Nucleus accumbens (tissue), 56 donors: ENCODE measurements around the gene C11orf86.
"Not testable (repeated sequence)": the region's sequence is repeated elsewhere in the genome, so short reads cannot be mapped to it uniquely, and the experiment has no call there.

Source experiments
- DNase-seq, 56 donors: peaks; one replicate each; lab custom pipeline; 2025; lab: John Stamatoyannopoulos, UW

The C11orf86 gene

DNA sequence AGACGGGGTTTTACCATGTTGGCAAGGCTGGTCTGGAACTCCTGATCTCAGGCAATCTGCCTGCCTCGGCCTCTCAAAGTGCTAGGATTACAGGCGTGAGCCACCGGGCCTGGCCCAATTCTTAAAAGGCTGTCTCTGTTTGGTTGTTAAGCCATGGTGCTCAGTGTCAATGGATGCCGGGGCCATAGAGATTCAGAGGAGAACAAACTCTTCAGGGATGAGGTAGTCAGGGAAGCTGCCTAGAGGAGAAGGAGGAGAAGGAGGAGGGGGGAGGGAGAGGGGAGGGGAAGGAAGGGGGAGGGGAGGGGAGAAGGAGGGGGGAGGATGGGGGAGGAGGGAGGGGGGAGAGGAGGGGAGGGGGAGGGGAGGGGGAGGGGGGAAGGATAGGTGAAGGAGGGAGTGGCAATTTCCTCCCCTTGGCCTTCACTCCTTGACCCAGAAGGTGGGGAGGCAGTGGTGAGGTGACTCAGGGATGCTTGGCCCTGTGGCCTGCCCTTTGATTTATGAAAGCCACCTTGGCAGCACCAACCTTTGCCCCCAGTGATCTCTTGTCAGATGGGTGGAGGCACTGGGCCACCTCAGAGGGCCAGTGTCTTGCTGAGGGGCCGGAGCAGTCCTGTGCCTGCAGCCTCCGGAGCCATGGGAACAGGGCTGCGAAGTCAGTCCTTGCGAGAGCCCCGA is at the start of gene C11orf86:
TSS of gene C11orf86 (plus strand) at position 581 of the 681 bp plus-strand sequence. CDS start at position 640, 59 bp downstream.
- no peak for DNase-seq

- no peak for DNase-seq
Observed at GRCh38 chr11:66929753-66930152, 45.4 kb upstream of the C11orf86 start.

DNA sequence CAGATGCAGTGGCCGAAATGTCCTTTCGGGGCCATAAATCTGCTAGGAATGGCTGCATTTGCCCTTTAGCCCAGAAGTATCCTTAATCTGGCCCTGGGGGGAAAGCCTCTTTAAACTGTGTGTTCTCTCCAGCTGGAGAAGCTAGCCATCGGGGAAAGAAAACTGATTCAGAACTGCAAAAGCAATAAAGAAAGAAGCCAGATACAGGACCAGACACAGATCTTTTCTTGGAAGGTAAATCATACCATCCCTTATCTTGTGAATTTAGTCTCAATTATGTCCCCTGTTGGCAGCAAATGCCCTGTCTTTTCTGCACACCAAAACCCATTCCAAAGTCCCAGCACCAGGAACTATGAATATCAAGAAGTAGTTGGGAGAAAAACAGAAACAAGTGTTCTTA is 42.6 kb upstream of the C11orf86 start:
- DNase-seq: no peak

- DNase-seq: no peak
Observed at GRCh38 chr11:66933531-66933930, 41.6 kb upstream of the C11orf86 start.

- no peak for DNase-seq
Observed at GRCh38 chr11:66934950-66935779, 39.9 kb upstream of the C11orf86 start.

DNA sequence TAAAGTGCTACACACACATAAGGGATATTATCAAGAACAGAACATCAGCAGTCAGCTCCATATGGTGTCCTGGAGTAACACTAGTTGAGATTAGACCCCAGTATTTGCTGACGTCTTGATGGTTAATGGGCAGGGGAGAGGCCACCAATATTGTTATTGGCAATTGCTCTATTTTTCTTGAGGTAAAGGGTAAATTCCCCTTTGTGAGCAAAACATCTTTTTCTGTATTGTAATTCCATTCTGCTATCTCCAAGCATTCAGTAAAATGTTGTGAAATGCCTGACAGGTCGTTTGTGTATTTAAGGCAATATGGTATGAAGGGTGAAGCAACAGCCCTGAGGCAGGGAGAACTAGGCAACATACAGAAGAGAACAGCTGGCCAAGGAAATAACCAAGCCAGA is 38.8 kb upstream of the C11orf86 start:
- DNase-seq: no peak

DNA sequence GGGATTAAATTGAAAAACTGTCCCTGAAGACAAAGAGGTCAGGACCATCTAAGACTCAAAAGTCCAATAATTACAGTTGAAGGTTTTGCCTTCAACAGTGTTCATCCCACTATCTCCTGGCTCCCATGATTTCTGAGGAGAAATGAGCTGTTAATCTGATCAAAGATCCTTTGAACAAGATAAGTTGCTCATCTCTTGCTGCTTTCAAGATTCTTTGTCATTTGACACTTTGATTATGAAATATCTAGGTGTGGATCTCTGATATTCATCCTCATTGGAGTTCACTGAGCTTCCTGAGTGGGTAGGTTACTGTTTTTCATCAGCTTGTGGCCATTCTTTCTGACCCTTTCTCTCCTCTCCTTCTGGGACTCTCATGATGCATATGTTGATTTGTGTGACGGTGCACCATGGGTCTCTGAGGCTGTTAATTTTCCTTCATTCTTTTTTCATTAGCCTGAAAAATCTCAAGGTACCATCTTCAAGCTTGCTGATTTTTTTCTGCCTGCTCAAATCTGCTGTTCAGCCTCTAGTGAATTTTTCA is 37.8 kb upstream of the C11orf86 start:
- DNase-seq: no peak

GRCh38 chr11:66938582-66939135 is 36.4 kb upstream of the C11orf86 start:
- no peak for DNase-seq

- peak in 34 of 56 donors; percentile 5 to 72 (median 24) for DNase-seq
Observed at GRCh38 chr11:66950112-66950535, 25.0 kb upstream of the C11orf86 start.

- no peak for DNase-seq
Observed at GRCh38 chr11:66951135-66951534, 24.0 kb upstream of the C11orf86 start.

GRCh38 chr11:66951927-66952337 is 23.2 kb upstream of the C11orf86 start:
- DNase-seq: peak in 1 of 56 donors; percentile 18

GRCh38 chr11:66953081-66953833 is 21.8 kb upstream of the C11orf86 start:
- DNase-seq: no peak

- peak in 34 of 56 donors; percentile 8 to 79 (median 28) for DNase-seq
Observed at GRCh38 chr11:66956689-66957290, 18.3 kb upstream of the C11orf86 start.

- peak in 1 of 56 donors; percentile 30 for DNase-seq
Observed at GRCh38 chr11:66957971-66958231, 17.2 kb upstream of the C11orf86 start.

DNA sequence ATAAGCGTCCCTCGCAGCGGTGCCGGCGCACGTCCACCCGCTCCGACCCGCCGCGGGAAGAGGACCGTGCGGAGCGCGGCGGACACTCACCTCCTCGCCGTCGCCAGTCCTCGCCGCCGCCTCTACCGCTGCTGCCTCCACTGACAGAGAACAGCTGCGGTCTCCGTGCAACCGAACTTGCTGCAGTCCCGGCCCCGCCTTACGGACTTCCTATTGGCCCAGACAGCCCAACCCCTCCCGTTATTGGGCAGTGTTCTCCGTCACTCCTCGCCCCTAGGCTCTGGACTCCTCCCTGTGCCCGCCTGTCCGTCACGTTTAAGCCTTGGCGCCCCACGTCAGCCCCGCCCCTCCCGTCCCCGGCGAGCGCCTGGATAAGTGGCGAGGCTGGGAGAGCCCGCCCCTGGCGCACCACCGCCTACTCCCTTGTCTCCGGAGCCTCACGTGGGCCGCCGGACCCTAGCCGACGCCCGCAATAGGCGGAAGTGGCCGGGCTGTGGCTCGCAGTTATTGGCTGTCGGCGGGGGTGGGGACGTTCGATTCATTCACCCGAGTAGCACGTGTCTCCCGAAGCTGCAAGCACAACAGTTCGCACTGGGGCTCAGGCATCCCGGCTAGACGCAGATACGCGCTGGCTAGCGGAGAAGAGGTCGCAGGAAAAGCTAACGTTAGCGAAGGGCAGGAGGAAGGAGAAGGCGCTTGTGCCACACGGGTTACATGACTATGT is 16.7 kb upstream of the C11orf86 start, which contains the start of gene PC:
TSS of gene PC (minus strand) at position 152 of the 724 bp plus-strand sequence. CDS start 86,224 bp downstream, outside the sequence.
- peak; percentile 86 to 100 (median 100) for DNase-seq

- no peak for DNase-seq
Observed at GRCh38 chr11:66958956-66959274, 16.2 kb upstream of the C11orf86 start.

GRCh38 chr11:66961691-66962213 is 13.4 kb upstream of the C11orf86 start:
- DNase-seq: not testable (repeated sequence)

- DNase-seq: no peak
Observed at GRCh38 chr11:66962247-66962646, 12.9 kb upstream of the C11orf86 start.

GRCh38 chr11:66962801-66963200 is 12.3 kb upstream of the C11orf86 start:
- DNase-seq: no peak
